ENCODE results near the gene TOX2.

Gene TOX2

DNA sequence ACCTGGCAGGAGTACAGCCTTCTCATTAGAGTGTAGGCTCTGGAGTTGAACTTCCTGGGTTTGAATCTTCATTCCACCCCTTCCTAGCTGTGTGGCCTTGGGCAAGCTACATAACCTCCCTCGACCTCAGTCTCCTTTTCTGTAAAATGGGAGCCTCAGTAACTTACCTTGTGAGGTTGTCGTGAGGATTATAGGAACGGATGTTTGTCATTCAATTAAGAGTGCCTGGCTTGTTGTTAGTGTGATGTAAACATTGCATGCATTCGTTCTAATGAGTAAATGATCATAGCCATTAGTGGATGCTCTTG is 45.2 kb downstream of the TOX2 start:
- no peak overlapping the region for H3K4me3 ChIP-seq (ENCODE audit: low read depth, low read length)
- no peak for DNase-seq (ENCODE audit: low read depth)
- TF ChIP-seq POLR2A (IDR thresholded peaks at IDR 0.05; ENCODE audit: extremely low read depth, insufficient read length) (no peak), MYC (IDR thresholded peaks at IDR 0.05; ENCODE audit: low read depth, low read length) (no peak)
- TF ChIP-seq, protein P1, sequence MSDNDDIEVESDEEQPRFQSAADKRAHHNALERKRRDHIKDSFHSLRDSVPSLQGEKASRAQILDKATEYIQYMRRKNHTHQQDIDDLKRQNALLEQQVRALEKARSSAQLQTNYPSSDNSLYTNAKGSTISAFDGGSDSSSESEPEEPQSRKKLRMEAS (IDR thresholded peaks at IDR 0.05; ENCODE audit: low read depth, low read length): no peak
- TF ChIP-seq, protein P2, sequence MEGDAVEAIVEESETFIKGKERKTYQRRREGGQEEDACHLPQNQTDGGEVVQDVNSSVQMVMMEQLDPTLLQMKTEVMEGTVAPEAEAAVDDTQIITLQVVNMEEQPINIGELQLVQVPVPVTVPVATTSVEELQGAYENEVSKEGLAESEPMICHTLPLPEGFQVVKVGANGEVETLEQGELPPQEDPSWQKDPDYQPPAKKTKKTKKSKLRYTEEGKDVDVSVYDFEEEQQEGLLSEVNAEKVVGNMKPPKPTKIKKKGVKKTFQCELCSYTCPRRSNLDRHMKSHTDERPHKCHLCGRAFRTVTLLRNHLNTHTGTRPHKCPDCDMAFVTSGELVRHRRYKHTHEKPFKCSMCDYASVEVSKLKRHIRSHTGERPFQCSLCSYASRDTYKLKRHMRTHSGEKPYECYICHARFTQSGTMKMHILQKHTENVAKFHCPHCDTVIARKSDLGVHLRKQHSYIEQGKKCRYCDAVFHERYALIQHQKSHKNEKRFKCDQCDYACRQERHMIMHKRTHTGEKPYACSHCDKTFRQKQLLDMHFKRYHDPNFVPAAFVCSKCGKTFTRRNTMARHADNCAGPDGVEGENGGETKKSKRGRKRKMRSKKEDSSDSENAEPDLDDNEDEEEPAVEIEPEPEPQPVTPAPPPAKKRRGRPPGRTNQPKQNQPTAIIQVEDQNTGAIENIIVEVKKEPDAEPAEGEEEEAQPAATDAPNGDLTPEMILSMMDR (IDR thresholded peaks at IDR 0.05; ENCODE audit: low read depth, low read length): no peak

DNA sequence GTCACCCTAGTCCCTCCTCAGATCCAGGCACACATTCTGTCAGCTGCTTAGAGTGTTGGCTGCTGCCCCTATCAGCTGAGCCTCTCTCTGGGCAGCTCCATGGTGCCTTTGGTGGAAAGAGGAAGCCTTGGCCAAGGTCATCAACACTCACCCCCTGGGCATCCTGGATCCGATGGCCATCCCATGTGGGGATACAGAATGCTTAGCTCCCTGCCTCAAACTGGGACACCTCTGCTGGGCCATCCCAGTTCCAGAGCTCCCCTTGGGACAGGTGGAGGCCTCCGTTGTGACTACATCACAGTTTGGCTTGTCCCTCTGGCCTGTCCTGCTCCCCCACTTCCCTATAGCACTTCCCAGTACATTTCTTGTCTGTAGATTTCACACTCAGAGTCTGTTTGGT is 45.6 kb downstream of the TOX2 start:
- DNase-seq (ENCODE audit: low read depth): no peak
- H3K4me3 ChIP-seq (ENCODE audit: low read depth, low read length): no peak overlapping the region
- TF ChIP-seq MYC (IDR thresholded peaks at IDR 0.05; ENCODE audit: low read depth, low read length) (no peak), POLR2A (IDR thresholded peaks at IDR 0.05; ENCODE audit: extremely low read depth, insufficient read length) (no peak)
- TF ChIP-seq, protein P1 (IDR thresholded peaks at IDR 0.05; ENCODE audit: low read depth, low read length): no peak
- TF ChIP-seq, protein P2 (IDR thresholded peaks at IDR 0.05; ENCODE audit: low read depth, low read length): no peak

DNA sequence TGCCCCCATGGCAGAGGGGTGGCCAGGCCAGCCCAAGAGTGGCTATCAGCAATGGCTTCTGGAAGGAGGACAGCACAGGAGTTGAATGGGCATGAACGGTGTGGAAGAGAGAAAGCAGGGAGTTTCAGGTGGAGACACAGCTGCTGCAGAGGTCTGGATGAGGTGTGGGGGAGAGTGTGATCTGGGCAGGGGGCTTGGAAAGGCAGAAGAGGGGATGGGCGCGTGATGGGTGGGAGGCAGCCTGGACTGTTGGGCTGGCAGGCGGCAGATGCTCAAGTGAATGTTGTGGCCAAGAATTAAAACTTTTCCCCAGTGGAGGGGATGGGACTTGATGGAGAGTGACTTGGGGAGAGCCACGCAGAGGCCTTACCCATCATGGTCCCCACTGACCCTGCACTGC is 46.5 kb downstream of the TOX2 start:
- no peak for DNase-seq (ENCODE audit: low read depth)
- H3K4me3 ChIP-seq (ENCODE audit: low read depth, low read length): no peak overlapping the region
- TF ChIP-seq MYC (IDR thresholded peaks at IDR 0.05; ENCODE audit: low read depth, low read length) (no peak), POLR2A (IDR thresholded peaks at IDR 0.05; ENCODE audit: extremely low read depth, insufficient read length) (no peak)
- TF ChIP-seq, protein P1 (IDR thresholded peaks at IDR 0.05; ENCODE audit: low read depth, low read length): no peak
- TF ChIP-seq, protein P2 (IDR thresholded peaks at IDR 0.05; ENCODE audit: low read depth, low read length): no peak

DNA sequence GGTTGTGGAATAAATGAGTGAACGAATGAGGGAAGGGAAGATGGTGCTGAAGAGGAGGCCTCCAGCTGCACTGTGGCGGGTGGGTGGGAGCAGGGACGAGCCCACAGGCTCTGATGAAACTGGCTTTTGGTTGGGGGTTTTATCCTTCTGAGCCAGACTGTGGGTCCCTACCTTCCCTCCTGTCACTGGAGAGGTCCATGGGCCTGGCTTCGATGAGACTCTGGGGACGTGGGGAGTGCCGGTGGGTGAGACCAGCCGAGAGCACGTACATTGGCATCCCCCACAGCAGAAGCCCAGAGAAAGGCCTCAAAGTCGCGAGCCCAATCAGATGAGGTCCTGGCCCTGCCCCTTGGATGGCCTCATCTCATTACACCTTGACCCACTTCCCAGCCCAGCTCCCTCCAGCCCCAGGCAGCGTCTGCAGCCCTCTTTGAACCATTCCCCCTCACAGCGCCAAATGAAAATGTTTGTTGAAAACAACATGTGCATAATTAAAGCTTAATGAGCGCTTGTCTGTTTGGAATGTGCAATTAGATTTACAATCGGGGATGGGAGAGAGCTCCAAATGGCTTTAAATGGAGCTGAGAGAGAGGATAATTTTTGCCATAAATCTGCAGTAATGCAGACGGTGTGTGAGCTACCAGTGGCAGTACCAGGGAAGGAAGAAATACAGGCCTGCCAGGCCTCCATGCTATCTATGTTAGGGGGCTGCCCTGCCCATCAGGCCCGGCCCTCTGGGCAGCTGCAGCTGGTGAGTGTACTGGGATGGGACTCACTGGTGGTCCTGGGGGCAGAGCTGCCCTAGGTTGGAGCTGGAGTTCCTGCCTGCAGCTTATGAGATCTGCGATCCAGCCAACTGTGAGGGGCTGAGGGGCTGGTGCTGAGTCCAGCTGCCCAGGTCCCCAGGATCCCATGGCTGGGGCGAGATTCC is 47.2 kb downstream of the TOX2 start:
- TF ChIP-seq, protein P1 (IDR thresholded peaks at IDR 0.05; ENCODE audit: low read depth, low read length): no peak
- TF ChIP-seq, protein P2 (IDR thresholded peaks at IDR 0.05; ENCODE audit: low read depth, low read length): no peak
- no peak for TF ChIP-seq MYC (IDR thresholded peaks at IDR 0.05; ENCODE audit: low read depth, low read length)
- TF ChIP-seq POLR2A (IDR thresholded peaks at IDR 0.05; ENCODE audit: extremely low read depth, insufficient read length): no peak
- no peak for DNase-seq (ENCODE audit: low read depth)
- no peak overlapping the region for H3K4me3 ChIP-seq (ENCODE audit: low read depth, low read length)

DNA sequence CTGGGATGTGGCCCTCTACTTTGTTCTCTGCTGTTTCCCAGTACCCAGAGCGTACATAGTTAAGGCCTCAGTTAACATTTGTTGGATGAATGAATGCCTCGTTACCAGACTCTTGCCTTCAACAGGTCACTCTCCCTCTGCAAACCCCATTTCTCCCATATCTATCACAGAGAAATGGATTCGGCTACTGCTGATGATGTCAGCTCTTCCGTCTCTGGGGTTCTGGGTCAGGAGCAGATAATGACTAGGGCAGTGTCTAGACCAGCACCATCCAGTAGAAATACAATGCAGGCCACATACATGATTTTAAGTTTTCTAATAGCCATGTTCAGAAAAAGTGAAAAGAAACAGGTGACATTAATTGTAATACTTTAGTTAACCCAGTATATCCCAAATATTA is 47.9 kb downstream of the TOX2 start:
- no peak overlapping the region for H3K4me3 ChIP-seq (ENCODE audit: low read depth, low read length)
- no peak for TF ChIP-seq POLR2A (IDR thresholded peaks at IDR 0.05; ENCODE audit: extremely low read depth, insufficient read length)
- no peak for DNase-seq (ENCODE audit: low read depth)

DNA sequence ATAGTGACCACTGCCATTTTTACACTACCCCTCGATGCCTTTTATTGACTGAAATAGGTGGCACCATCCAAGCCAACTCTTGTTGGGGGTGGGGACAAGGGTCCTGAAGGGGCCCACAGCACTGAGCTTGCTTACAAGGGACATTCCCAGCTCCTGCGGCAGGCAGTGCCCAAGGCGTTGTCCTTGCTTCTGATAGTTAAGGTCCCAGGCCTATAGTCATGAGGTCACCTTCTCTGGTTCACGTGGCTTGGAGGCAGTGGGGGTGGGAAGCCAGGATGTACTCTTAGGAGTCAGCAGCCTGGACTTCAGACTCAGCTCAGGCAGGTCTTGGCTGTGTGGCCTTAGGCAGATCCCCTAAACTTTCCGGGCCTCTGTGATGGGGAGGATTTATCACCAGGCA is 48.6 kb downstream of the TOX2 start:
- TF ChIP-seq POLR2A (IDR thresholded peaks at IDR 0.05; ENCODE audit: extremely low read depth, insufficient read length): no peak
- TF ChIP-seq MYC (IDR thresholded peaks at IDR 0.05; ENCODE audit: low read depth, low read length): no peak
- TF ChIP-seq, protein P1 (IDR thresholded peaks at IDR 0.05; ENCODE audit: low read depth, low read length): no peak
- TF ChIP-seq, protein P2 (IDR thresholded peaks at IDR 0.05; ENCODE audit: low read depth, low read length): no peak
- no peak for DNase-seq (ENCODE audit: low read depth)
- H3K4me3 ChIP-seq (ENCODE audit: low read depth, low read length): no peak overlapping the region
